NT2/D1 (cell line): Measurements from ENCODE around the gene TPX2.

Source experiments
- SUZ12 ChIP-seq: IDR thresholded peaks from 2 replicates; pipeline ENCODE4 v1.6.1; 2011; ENCODE audit not compliant: insufficient read length, insufficient read depth; ENCODE audit errors: extremely low read depth
- ZNF274 ChIP-seq: IDR thresholded peaks from 2 replicates; pipeline ENCODE4 v1.6.1; 2011; ENCODE audit warnings: mild to moderate bottlenecking, low read depth, low read length

GRCh38 chr20:31731321-31731717 lies 7.8 kb upstream of the TPX2 start:
- TF ChIP-seq ZNF274 (no peak), SUZ12 (no peak)
